ENCODE results near the gene SAP130. TPM values are rescaled to one million over a fixed set of nuclear protein-coding genes. Genes with fewer than 3 reads are reported as not detected.

Gene SAP130
- total RNA-seq, 1 experiment from 2014 or later = 45.6 TPM

DNA sequence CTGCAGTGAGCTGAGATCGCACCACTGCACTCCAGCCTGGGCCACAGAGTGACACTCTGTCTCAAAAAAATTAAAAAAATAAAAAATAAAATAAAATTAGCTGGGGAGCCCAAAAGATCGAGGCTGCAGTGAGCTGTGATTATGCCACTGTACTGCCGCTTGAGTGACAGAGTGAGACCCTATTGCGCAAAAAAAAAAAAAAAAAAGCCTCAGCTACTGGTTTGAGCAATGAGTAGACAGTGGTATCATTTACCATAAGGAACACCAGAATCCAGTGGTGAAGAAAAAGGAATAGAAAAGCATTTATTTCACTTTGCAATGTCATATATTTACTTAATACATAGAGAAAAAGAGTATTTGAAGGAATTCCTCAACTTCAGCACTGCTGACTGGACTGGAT is 3.0 kb downstream of the SAP130 start:
- Histone ChIP-seq H2AFZ (ENCODE audit: low read length) (no peak overlapping the region), H3T11ph (ENCODE audit: low read length) (no peak overlapping the region), H3K23me2 (ENCODE audit: insufficient read length, low read depth, low read length, poor library complexity, severe bottlenecking) (peaks cover 5% of the 10 kb centered on the region), H3K27ac (ENCODE audit: insufficient read length, low read depth, low read length) (no peak overlapping the region), H3K4me1 (ENCODE audit: insufficient read depth, low read length) (no peaks in the 10 kb centered on the region), H2BK120ac (ENCODE audit: low read depth, low read length, poor library complexity, severe bottlenecking) (no peak overlapping the region), H2BK20ac (ENCODE audit: low read depth, low read length, poor library complexity, severe bottlenecking) (no peak overlapping the region), H3K56ac (ENCODE audit: insufficient read length, low read depth, low read length) (no peak overlapping the region), H2BK5ac (ENCODE audit: insufficient read length, low read length) (no peak overlapping the region), H3K9me3 (ENCODE audit: control insufficient read depth, low read depth, low read length) (no peaks in the 10 kb centered on the region), H4K5ac (ENCODE audit: insufficient read length, low read depth, low read length) (no peak overlapping the region), H3K18ac (ENCODE audit: insufficient read length, low read depth, low read length) (no peak overlapping the region), H3K4ac (ENCODE audit: low read depth, low read length) (no peak overlapping the region), H3K9ac (ENCODE audit: extremely low read depth, insufficient read length, low read length) (no peak overlapping the region), H2AK5ac (ENCODE audit: insufficient read length, low read length) (no peak overlapping the region), H3K4me2 (ENCODE audit: insufficient read depth, insufficient read length, low read length) (no peak overlapping the region), H4K8ac (replicated peaks; ENCODE audit: insufficient read length, low read depth, low read length) (no peak overlapping the region), H3K27me3 (ENCODE audit: insufficient read depth, low read length) (peaks cover 4% of the 10 kb centered on the region; the same call in 1 of the 2 replicates), H2BK15ac (ENCODE audit: low read depth, low read length) (no peak overlapping the region), H4K20me1 (ENCODE audit: control insufficient read depth, insufficient read depth, insufficient read length) (no peaks in the 10 kb centered on the region), H3K79me1 (ENCODE audit: insufficient read depth, low read depth, low read length, poor library complexity, severe bottlenecking) (peaks cover 4% of the 10 kb centered on the region), H3K79me2 (ENCODE audit: insufficient read depth, low read length) (peaks cover 6% of the 10 kb centered on the region; the same call in 1 of the 2 replicates), H4K91ac (ENCODE audit: insufficient read length, low read depth, low read length) (no peak overlapping the region), H3K14ac (ENCODE audit: insufficient read depth, low read length) (no peak overlapping the region), H3K23ac (ENCODE audit: insufficient read length, low read depth, low read length) (no peak overlapping the region), H2BK12ac (ENCODE audit: insufficient read length, low read depth, low read length) (no peak overlapping the region)
- H3K36me3 Mint-ChIP-seq (ENCODE audit: insufficient read depth in 1 of 3, low read depth in 3 of 3) = peaks cover 3 to 23% (median 21%) of the 10 kb centered on the region in 3 experiments; a peak in 5 of 7 replicates
- H3K27ac Mint-ChIP-seq = no peak overlapping the region
- no CpG with 5 or more reads among the region's 4 CpGs for WGBS (ENCODE audit: extremely low coverage, insufficient read length, low lambda C conversion rate)
- peaks cover 8% of the 10 kb centered on the region for H3K27me3 Mint-ChIP-seq (ENCODE audit: low read depth)
- no peak for DNase-seq
- TF ChIP-seq, protein P1, sequence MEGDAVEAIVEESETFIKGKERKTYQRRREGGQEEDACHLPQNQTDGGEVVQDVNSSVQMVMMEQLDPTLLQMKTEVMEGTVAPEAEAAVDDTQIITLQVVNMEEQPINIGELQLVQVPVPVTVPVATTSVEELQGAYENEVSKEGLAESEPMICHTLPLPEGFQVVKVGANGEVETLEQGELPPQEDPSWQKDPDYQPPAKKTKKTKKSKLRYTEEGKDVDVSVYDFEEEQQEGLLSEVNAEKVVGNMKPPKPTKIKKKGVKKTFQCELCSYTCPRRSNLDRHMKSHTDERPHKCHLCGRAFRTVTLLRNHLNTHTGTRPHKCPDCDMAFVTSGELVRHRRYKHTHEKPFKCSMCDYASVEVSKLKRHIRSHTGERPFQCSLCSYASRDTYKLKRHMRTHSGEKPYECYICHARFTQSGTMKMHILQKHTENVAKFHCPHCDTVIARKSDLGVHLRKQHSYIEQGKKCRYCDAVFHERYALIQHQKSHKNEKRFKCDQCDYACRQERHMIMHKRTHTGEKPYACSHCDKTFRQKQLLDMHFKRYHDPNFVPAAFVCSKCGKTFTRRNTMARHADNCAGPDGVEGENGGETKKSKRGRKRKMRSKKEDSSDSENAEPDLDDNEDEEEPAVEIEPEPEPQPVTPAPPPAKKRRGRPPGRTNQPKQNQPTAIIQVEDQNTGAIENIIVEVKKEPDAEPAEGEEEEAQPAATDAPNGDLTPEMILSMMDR (conservative IDR thresholded peaks at IDR 0.05) = no peak
- H3K9me3 Mint-ChIP-seq = no peaks in the 10 kb centered on the region
- H3K4me1 Mint-ChIP-seq = peaks cover 14 to 16% of the 10 kb centered on the region in 2 experiments
- H3K4me3 Mint-ChIP-seq = no peak overlapping the region

All from H9 (cell line).